Body of pancreas (tissue), 4 donors: ENCODE data around the gene PIP4K2C.

Source experiments
- POLR2A ChIP-seq, 3 donors: fragments of 450-650 bp; IDR thresholded peaks; one replicate each; pipeline ENCODE4 v1.6.1; 2016; ENCODE audit warnings: antibody characterized with exemption in 3 of 3, mild to moderate bottlenecking in 2 of 3
- TF ChIP-seq, protein P1 (sequence below), 7 experiments: fragments of 450-650 bp in 4 of 7; fragments of 200-600 bp in 3 of 7; sonication (generic) in 3 of 7; IDR thresholded peaks; one replicate each; pipeline ENCODE4 v1.5.1; 2016 to 2019; ENCODE audit warnings: antibody characterized with exemption in 7 of 7

DNA sequence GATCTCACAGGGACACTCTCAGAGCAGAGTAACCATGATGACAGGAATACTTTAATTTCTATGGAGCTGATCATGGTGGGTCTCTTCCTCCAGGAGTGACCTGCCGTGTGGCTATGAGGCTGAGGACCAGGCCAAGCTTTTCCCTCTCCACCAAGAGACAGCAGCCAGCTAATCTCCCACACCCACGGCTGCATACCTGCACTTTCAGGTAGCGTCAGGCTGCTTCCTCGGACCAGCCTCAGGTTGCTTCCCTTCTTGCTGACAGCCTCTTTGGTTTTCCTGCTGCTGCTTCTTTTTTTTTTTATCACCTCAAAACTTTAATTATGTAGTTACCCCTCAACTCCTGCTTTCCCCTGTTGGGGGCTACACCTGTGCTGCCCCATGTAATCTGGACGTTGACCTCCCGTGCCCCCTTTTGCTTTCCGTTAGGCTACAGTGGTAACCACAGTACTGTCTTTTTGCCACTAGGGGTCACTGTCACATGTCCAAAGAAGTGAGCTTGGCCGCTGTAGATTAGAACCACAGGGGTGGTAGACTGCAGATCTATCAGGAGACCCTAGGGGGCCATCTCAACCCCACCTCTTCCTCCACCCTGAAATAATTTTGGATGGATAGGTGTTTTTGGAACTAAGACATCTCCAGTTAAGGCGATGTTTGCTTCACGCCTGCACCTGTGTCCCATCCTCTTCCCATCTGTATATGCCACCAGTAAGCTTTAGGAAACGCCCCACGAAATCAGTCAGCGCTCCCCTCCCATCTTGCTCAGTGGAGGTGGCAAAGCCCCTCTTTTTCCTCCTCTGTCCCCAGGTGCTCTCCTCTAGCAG lies 7.8 kb upstream of the PIP4K2C start:
- TF ChIP-seq, protein P1, sequence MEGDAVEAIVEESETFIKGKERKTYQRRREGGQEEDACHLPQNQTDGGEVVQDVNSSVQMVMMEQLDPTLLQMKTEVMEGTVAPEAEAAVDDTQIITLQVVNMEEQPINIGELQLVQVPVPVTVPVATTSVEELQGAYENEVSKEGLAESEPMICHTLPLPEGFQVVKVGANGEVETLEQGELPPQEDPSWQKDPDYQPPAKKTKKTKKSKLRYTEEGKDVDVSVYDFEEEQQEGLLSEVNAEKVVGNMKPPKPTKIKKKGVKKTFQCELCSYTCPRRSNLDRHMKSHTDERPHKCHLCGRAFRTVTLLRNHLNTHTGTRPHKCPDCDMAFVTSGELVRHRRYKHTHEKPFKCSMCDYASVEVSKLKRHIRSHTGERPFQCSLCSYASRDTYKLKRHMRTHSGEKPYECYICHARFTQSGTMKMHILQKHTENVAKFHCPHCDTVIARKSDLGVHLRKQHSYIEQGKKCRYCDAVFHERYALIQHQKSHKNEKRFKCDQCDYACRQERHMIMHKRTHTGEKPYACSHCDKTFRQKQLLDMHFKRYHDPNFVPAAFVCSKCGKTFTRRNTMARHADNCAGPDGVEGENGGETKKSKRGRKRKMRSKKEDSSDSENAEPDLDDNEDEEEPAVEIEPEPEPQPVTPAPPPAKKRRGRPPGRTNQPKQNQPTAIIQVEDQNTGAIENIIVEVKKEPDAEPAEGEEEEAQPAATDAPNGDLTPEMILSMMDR (IDR thresholded peaks at IDR 0.05): peak; percentile 89 to 97 (median 95)
- no peak for TF ChIP-seq POLR2A (IDR thresholded peaks at IDR 0.05)
